Caco-2 (cell line): ENCODE measurements around the gene TTC33. TPM values are rescaled to one million over a fixed set of nuclear protein-coding genes. Genes with fewer than 3 reads are reported as not detected.

Source experiments
- BruUV-seq: library from RNA; stranded (reverse); fragments of 400-500 nt; replicated peaks from 2 replicates; lab custom pipeline; 2021; lab: Mats Ljungman, UMichigan
- CTCF ChIA-PET: fragments of 300-600 bp; sonication (Branson Sonifier 250); formaldehyde crosslinking; loops from one replicate; lab custom pipeline; 2022; ENCODE audit warnings: antibody characterized with exemption; lab: Charles Lee
- POLR2A ChIA-PET: fragments of 300-600 bp; sonication (Branson Sonifier 250); formaldehyde crosslinking; loops from one replicate; lab custom pipeline; 2022; ENCODE audit warnings: antibody characterized with exemption; lab: Charles Lee
- DNase-seq, 2 experiments: peaks; one replicate each; pipeline versions ENCODE4 v3.0.0 to v3.0.0-alpha.2; 2020 to 2022
- H3K27me3 ChIP-seq: replicated peaks from 2 replicates; pipeline ENCODE4 v1.6.0; 2011; ENCODE audit warnings: low read length; ENCODE audit not compliant: control insufficient read depth, insufficient read depth
- H3K36me3 ChIP-seq: 2 replicates; pipeline ENCODE4 v1.5.1; 2011; ENCODE audit warnings: low read length; ENCODE audit not compliant: control insufficient read depth, insufficient read depth
- H3K4me1 ChIP-seq: fragments of 250-450 bp; sonication (Bioruptor Pico); 2 replicates; pipeline ENCODE4 v1.5.1; 2020; ENCODE audit warnings: mild to moderate bottlenecking
- H3K4me3 ChIP-seq: 2 replicates; pipeline ENCODE4 v1.5.1; 2011; ENCODE audit warnings: low read depth, mild to moderate bottlenecking, control low read depth, low read length
- H3K9me3 ChIP-seq: fragments of 250-450 bp; sonication (Bioruptor Pico); 2 replicates; pipeline ENCODE4 v1.5.1; 2020; ENCODE audit warnings: mild to moderate bottlenecking, moderate library complexity
- H3K27ac Mint-ChIP-seq: one replicate; pipeline ENCODE4 v1.8.0; 2022; ENCODE audit warnings: mixed read lengths; ENCODE audit not compliant: unreplicated experiment
- H3K27me3 Mint-ChIP-seq: one replicate; pipeline ENCODE4 v1.8.0; 2022; ENCODE audit warnings: mixed read lengths; ENCODE audit not compliant: insufficient read depth, unreplicated experiment
- H3K36me3 Mint-ChIP-seq: one replicate; pipeline ENCODE4 v1.8.0; 2022; ENCODE audit warnings: mild to moderate bottlenecking, mixed read lengths; ENCODE audit not compliant: insufficient read depth, unreplicated experiment
- H3K4me1 Mint-ChIP-seq: one replicate; pipeline ENCODE4 v1.8.0; 2022; ENCODE audit warnings: low read depth, mixed read lengths; ENCODE audit not compliant: unreplicated experiment
- H3K4me3 Mint-ChIP-seq: one replicate; pipeline ENCODE4 v1.8.0; 2022; ENCODE audit warnings: mild to moderate bottlenecking, moderate library complexity, mixed read lengths; ENCODE audit not compliant: unreplicated experiment
- H3K9me3 Mint-ChIP-seq: one replicate; pipeline ENCODE4 v1.8.0; 2022; ENCODE audit warnings: mixed read lengths; ENCODE audit not compliant: unreplicated experiment
- intact Hi-C: fragments of 100-400 bp; cut with micrococcal nuclease; formaldehyde crosslinking; loops from one replicate; pipeline ENCODE4 v1.10.0; 2022; ENCODE audit not compliant: unreplicated experiment
- total RNA-seq: library from RNA; stranded (reverse); gene quantifications from 2 replicates; pipeline ENCODE4 v1.2.3, GENCODE V29; 2022
- TF ChIP-seq, protein P1 (sequence below), 2 experiments: fragments of 200-600 bp in 1 of 2; IDR thresholded peaks; 1 replicate in 1 of 2; 2 replicates in 1 of 2; pipeline versions ENCODE4 v1.5.1 to v1.8.0; 2011 to 2022; ENCODE audit warnings: antibody characterized with exemption in 1 of 2, control low read depth in 1 of 2, inconsistent platforms in 1 of 2, low read depth in 1 of 2, low read length in 1 of 2, mild to moderate bottlenecking in 1 of 2, moderate library complexity in 1 of 2; ENCODE audit not compliant: insufficient read depth in 1 of 2, severe bottlenecking in 1 of 2, unreplicated experiment in 1 of 2

The TTC33 gene
- total RNA-seq, 1 experiment from 2014 or later = 8.6 TPM

DNA sequence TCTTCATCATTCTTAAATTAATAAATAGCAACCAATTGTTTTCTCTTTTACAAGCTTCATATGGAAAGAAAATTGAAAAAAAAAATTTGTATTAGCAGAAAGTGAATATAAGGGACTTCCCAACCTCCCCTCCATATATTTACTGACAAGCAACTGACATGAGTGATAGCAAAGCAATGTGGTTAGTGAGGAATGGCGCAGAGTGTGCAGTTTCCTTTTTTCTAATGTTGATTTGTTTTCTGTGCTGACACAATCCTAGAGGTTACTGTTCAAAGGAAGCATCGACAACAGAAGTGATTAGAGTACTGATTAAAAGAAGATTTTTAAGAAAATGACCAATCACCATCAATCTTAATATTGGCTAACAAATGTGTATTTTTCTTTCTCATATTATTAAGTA lies 77.7 kb downstream of the TTC33 start:
- no peaks in the 10 kb centered on the region for H3K9me3 Mint-ChIP-seq
- H3K27me3 Mint-ChIP-seq = peaks cover 43% of the 10 kb centered on the region
- DNase-seq = no peak
- TF ChIP-seq, protein P1, sequence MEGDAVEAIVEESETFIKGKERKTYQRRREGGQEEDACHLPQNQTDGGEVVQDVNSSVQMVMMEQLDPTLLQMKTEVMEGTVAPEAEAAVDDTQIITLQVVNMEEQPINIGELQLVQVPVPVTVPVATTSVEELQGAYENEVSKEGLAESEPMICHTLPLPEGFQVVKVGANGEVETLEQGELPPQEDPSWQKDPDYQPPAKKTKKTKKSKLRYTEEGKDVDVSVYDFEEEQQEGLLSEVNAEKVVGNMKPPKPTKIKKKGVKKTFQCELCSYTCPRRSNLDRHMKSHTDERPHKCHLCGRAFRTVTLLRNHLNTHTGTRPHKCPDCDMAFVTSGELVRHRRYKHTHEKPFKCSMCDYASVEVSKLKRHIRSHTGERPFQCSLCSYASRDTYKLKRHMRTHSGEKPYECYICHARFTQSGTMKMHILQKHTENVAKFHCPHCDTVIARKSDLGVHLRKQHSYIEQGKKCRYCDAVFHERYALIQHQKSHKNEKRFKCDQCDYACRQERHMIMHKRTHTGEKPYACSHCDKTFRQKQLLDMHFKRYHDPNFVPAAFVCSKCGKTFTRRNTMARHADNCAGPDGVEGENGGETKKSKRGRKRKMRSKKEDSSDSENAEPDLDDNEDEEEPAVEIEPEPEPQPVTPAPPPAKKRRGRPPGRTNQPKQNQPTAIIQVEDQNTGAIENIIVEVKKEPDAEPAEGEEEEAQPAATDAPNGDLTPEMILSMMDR (IDR thresholded peaks at IDR 0.05; ENCODE audit: insufficient read depth in 1 of 2, low read depth in 1 of 2, low read length in 1 of 2, severe bottlenecking in 1 of 2, unreplicated experiment in 1 of 2) = no peak
- H3K9me3 ChIP-seq = no peaks in the 10 kb centered on the region
- POLR2A ChIA-PET = no interaction called here
- no TSS peak for BruUV-seq
- no peak overlapping the region for H3K4me3 ChIP-seq
- H3K4me1 Mint-ChIP-seq = peaks cover 8% of the 10 kb centered on the region
- CTCF ChIA-PET = no interaction called here
- intact Hi-C loops = no loop called here
- no peak overlapping the region for H3K4me3 Mint-ChIP-seq
- peaks cover 5% of the 10 kb centered on the region for H3K36me3 Mint-ChIP-seq
- H3K4me1 ChIP-seq = peaks cover 9% of the 10 kb centered on the region
- peaks cover 18% of the 10 kb centered on the region for H3K27me3 ChIP-seq
- no peak overlapping the region for H3K27ac Mint-ChIP-seq
- no peaks in the 10 kb centered on the region for H3K36me3 ChIP-seq

DNA sequence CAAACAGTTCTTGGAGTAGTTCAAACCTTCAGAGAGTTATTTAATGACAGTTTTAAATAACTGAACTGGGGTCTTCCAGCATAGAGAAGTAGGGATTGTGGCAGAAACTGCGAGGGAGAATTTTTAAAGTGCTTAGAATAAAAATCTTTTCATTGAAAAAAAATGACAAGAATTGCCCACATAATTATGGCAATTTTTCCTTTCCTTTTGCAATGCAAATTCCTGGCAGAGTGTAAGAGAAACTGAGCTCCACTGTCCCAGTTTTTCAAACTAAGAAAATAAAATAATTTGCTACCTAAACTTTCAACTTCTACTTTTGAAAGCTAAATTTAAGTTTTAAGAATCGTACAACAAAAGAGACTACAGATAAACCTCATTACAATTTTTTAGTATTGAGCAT lies 78.3 kb downstream of the TTC33 start:
- Histone ChIP-seq H3K27me3 (peaks cover 18% of the 10 kb centered on the region), H3K4me3 (no peak overlapping the region), H3K9me3 (no peaks in the 10 kb centered on the region), H3K4me1 (peaks cover 9% of the 10 kb centered on the region), H3K36me3 (no peaks in the 10 kb centered on the region)
- TF ChIP-seq, protein P1 (IDR thresholded peaks at IDR 0.05; ENCODE audit: insufficient read depth in 1 of 2, low read depth in 1 of 2, low read length in 1 of 2, severe bottlenecking in 1 of 2, unreplicated experiment in 1 of 2) = no peak
- Mint-ChIP-seq H3K27ac (no peak overlapping the region), H3K9me3 (no peaks in the 10 kb centered on the region), H3K4me3 (no peak overlapping the region), H3K36me3 (peaks cover 5% of the 10 kb centered on the region), H3K27me3 (peaks cover 42% of the 10 kb centered on the region), H3K4me1 (peaks cover 8% of the 10 kb centered on the region)
- BruUV-seq = no TSS peak
- DNase-seq = no peak
- POLR2A ChIA-PET = no interaction called here
- intact Hi-C loops = no loop called here
- CTCF ChIA-PET = no interaction called here

DNA sequence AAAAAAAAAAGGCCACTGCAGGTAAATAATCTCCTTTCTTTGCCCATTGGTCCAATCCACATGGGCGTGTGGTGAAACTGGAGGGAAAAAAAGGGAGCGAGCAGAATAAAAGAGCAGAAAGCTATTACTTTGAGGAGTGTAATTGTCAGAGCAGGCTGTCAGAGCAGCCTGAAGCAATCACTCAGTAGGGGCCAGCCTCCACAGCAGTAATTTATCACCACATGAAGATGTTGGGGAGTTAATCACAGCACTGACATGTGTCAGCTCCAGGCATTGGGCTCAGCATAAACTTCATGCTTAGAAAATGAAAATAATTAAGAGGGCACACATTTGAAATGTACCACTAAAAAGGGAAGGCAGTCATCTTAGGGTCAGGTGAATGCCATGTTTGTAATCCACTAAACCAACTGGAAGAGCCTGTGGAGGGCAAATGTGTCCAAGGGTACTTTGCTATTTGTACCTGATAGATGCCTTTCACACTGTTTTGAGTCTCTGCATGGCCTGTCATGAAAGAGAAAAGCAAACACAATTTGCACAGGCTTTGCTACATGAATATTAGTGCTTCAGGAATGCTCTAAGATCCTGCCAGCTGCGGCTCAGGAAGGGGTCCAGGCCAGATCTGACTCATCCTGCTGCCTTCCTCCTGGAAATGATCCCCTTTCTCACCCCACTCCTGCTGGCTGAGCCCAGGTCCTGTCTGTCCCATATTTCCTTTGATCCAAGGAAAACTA lies 79.0 kb downstream of the TTC33 start:
- TF ChIP-seq, protein P1 (IDR thresholded peaks at IDR 0.05; ENCODE audit: insufficient read depth in 1 of 2, low read depth in 1 of 2, low read length in 1 of 2, severe bottlenecking in 1 of 2, unreplicated experiment in 1 of 2) = no peak
- DNase-seq = no peak
- H3K9me3 Mint-ChIP-seq = no peaks in the 10 kb centered on the region
- peaks cover 9% of the 10 kb centered on the region for H3K4me1 ChIP-seq
- CTCF ChIA-PET = no interaction called here
- POLR2A ChIA-PET = no interaction called here
- H3K4me3 Mint-ChIP-seq = no peak overlapping the region
- H3K9me3 ChIP-seq = no peaks in the 10 kb centered on the region
- H3K36me3 Mint-ChIP-seq = peaks cover 5% of the 10 kb centered on the region
- BruUV-seq = no TSS peak
- H3K4me3 ChIP-seq = no peak overlapping the region
- H3K27me3 Mint-ChIP-seq = peaks cover 38% of the 10 kb centered on the region
- H3K4me1 Mint-ChIP-seq = peaks cover 8% of the 10 kb centered on the region
- H3K36me3 ChIP-seq = no peaks in the 10 kb centered on the region
- H3K27me3 ChIP-seq = peaks cover 17% of the 10 kb centered on the region
- intact Hi-C loops = no loop called here
- no peak overlapping the region for H3K27ac Mint-ChIP-seq
